NT2/D1 (cell line): ENCODE results near the gene PERCC1.

Source experiments
- DNase-seq: peaks from one replicate; pipeline ENCODE4 v3.0.0-alpha.2; 2011; ENCODE audit warnings: low read depth, low spot score
- H3K27me3 ChIP-seq: 2 replicates; pipeline ENCODE4 v1.6.0; 2011; ENCODE audit warnings: mild to moderate bottlenecking; ENCODE audit not compliant: insufficient read length, insufficient read depth
- H3K36me3 ChIP-seq: 2 replicates; pipeline ENCODE4 v1.6.1; 2011; ENCODE audit warnings: mild to moderate bottlenecking, low read length, mixed read lengths; ENCODE audit not compliant: insufficient read depth, insufficient read length
- H3K4me1 ChIP-seq: 2 replicates; pipeline ENCODE4 v1.5.1; 2011; ENCODE audit not compliant: insufficient read depth, insufficient read length
- H3K4me3 ChIP-seq: 2 replicates; pipeline ENCODE4 v1.5.1; 2011; ENCODE audit warnings: low read depth; ENCODE audit not compliant: insufficient read length
- H3K9ac ChIP-seq: 2 replicates; pipeline ENCODE4 v1.6.0; 2011; ENCODE audit warnings: low read depth; ENCODE audit not compliant: insufficient read length
- H3K9me3 ChIP-seq: 2 replicates; pipeline ENCODE4 v1.5.1; 2011; ENCODE audit warnings: mild to moderate bottlenecking, low read length; ENCODE audit not compliant: insufficient read depth
- SUZ12 ChIP-seq: IDR thresholded peaks from 2 replicates; pipeline ENCODE4 v1.6.1; 2011; ENCODE audit not compliant: insufficient read length, insufficient read depth; ENCODE audit errors: extremely low read depth
- YY1 ChIP-seq: IDR thresholded peaks from 2 replicates; pipeline ENCODE4 v1.6.1; 2011; ENCODE audit not compliant: insufficient read length, insufficient read depth
- ZNF274 ChIP-seq: IDR thresholded peaks from 2 replicates; pipeline ENCODE4 v1.6.1; 2011; ENCODE audit warnings: mild to moderate bottlenecking, low read depth, low read length

PERCC1 gene

DNA sequence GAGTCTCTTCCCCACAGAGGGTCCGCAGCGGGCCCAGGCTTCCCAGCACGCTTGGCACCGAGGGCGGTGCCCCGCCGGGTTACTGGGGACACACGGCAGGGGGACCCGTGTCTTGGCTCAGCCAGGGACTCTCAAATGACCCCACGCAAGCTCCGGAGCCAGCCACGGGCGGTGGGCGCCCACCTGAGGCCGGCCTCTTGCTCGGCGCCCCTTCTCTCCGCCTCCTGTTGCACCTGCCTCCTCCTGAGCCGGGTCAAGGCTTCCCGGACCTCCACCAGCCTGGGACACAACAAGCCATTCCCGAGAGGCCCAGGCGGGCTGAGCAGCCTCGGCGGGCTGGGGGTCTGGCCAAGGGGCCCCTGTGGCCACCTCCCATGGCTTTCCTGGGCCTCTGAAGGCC, 11.8 kb downstream of the PERCC1 start:
- TF ChIP-seq YY1, result no peak
- TF ChIP-seq SUZ12, result no peak
- Histone ChIP-seq H3K27me3 (no peaks in the 10 kb centered on the region), H3K9ac (no peak overlapping the region), H3K9me3 (no peaks in the 10 kb centered on the region), H3K4me3 (no peak overlapping the region), H3K36me3 (peaks cover 23% of the 10 kb centered on the region), H3K4me1 (peaks cover 4% of the 10 kb centered on the region)
- DNase-seq, result no peak

DNA sequence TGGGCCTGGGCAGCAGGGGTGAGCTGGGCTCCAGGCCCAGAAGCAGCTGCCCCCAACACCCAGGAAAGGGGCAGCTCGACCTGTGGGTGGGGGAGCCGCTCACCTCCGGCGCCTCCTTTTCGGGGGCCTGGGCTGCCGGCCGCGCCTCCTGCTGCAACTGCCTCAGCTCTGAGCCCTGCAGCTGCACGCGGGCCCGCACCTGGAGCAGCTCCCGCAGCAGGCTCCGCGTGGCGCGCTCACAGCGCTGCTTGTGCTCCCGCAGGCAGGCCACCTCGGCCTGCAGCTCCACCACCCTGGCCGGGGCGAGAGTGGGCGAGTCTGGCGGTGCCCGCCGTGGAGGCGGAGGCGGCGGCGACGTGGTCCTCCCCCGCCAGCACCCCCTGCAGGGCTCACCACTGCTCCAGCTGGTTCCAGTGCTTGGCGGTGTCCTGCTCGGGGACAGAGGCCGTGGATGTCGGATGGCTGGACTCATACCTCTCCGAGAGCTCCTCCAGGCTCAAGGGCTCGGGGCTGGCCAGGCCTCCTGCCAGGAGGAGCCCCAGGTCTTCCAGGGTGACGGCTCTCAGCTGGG, 12.6 kb downstream of the PERCC1 start:
- Histone ChIP-seq H3K9me3 (no peaks in the 10 kb centered on the region), H3K27me3 (no peaks in the 10 kb centered on the region), H3K4me3 (no peak overlapping the region), H3K9ac (no peak overlapping the region), H3K36me3 (peaks cover 31% of the 10 kb centered on the region), H3K4me1 (peaks cover 4% of the 10 kb centered on the region)
- DNase-seq, result no peak
- TF ChIP-seq SUZ12 (no peak), ZNF274 (no peak), YY1 (no peak)

DNA sequence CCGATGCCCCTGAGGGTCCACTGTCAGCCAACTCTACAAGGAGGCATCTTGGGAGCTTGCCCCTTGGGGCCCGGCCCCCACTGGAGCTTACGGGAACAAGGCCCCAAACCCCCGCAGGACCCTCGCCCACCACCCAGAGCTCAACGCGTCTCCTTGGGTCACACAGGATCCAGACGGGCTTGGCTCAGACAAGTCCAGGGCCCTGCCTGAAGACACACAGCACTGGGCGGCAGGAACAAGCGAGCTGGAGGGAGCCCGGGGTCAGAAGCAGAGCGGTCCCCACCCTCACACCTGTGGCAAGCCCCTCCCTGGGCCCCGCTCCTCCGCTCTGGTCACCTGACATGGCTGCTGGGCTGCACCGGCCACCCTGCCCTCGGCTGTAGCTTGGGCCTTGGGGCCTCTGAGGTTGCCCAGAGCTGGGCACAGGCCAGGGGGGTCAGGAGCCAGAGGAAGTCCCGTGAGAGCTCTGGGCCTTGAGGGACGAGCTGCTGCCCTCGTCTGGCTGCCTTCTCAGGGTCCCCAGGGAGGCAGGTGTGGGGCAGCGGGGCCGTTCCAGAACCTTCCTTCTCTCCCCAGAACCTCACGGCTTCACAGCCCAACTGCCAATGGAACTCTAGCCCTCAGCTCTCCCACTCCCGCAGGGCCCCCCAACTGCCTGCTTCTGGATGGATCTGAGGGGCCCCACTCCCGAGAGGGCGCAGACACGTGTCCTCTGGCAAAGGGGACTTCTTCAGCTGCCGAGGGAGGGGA, 13.3 kb downstream of the PERCC1 start, which contains the start of gene CCDC154:
Gene CCDC154 (minus strand): TSS at position 577 of the 750 bp plus-strand sequence. CDS start 234 bp downstream, at position 343.
- peaks cover 4% of the 10 kb centered on the region for H3K4me1 ChIP-seq
- H3K36me3 ChIP-seq, result peaks cover 37% of the 10 kb centered on the region
- no peak within 1 kb of the TSS for H3K9ac ChIP-seq

DNA sequence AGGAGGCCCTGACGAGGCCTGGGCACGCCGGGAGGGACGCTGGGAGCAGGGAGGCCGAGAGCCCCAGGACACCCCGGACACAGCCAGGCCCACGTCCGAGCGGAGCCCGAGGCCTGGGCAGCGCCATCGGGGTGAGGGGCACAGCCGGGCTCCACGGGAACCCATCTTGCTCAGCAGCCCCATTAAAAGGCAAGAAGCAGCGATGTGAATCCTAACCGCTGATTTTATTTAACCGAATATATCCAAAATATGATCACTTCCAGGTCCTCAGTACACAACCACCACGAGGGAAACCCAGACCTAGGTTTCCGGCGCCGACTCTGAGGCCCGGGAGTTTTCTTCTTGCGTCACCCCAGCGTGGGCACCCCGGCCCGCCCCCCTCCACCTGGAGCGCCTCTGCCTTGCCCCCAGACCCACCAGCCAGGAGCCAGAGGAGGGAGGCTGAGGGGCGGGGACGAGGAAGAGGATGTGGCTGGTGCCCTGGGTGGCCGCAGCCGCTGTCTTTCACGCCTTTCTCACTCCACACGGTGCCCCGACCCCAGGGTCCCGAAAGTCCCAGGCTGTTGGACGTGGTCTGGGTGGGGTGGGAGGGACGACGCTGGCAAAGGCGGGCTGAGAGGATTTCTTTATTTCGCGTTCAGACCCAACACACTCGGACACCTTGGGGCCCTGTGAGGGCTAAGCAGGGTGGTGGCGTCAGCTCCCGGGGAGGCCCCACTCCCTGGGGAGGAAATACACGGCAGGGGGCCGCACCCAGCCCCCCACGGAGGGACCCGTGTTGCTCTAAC, 14.0 kb downstream of the PERCC1 start:
- Histone ChIP-seq H3K9ac (no peak overlapping the region), H3K4me3 (no peak overlapping the region), H3K27me3 (no peaks in the 10 kb centered on the region), H3K36me3 (peaks cover 45% of the 10 kb centered on the region), H3K9me3 (no peaks in the 10 kb centered on the region), H3K4me1 (no peaks in the 10 kb centered on the region)
- no peak for DNase-seq
- no peak for TF ChIP-seq YY1
- TF ChIP-seq SUZ12, result no peak
- no peak for TF ChIP-seq ZNF274

More for the DNA sequence above, 13.3 kb downstream of the PERCC1 start, which contains the start of gene CCDC154:
- H3K4me3 ChIP-seq, result no peak within 1 kb of the TSS
- H3K9me3 ChIP-seq, result no peaks in the 10 kb centered on the region
- DNase-seq, result no peak
- H3K27me3 ChIP-seq, result no peaks in the 10 kb centered on the region
- TF ChIP-seq YY1 (no peak), SUZ12 (no peak), ZNF274 (no peak)

DNA sequence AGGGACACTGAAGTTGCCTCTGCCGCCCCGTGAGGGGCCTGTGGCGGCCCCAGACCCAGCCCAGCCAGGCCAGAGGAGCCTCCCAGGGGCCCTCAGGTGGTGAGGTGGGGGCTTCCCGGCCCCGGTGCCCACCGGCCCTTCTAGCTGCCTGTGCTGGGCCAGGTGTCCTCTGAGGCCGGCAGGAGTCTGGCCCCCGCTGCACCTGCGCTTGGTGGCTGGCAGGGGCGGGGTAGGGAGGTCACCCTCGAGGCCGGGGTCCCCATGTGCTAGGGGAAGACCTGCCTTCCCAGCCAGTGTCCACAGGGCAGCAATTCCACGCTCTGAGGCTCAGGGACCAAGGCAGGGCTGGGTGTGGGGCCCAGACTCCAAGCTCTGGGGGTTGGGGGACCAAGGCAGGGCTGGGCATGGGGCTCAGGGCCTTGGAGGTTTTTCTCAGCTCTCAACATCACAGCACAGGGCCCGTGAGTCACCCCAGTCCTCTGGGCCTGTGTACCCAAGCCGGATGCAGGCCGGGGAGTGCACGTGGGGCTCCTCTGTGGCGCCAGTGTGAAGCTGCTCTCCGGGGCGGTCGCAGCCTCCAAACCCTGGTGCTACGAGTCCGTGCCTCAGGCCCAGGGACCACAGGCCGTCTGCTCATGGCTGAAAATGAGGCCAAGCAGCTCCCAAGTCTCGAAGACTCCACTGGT, 14.8 kb downstream of the PERCC1 start:
- peak overlapping the region; percentile 3 for H3K9ac ChIP-seq
- no peaks in the 10 kb centered on the region for H3K9me3 ChIP-seq
- H3K27me3 ChIP-seq, result no peaks in the 10 kb centered on the region
- no peak for TF ChIP-seq YY1
- TF ChIP-seq SUZ12, result no peak
- TF ChIP-seq ZNF274, result no peak
- no peak overlapping the region for H3K4me3 ChIP-seq
- H3K36me3 ChIP-seq, result peaks cover 52% of the 10 kb centered on the region
- no peak for DNase-seq
- no peaks in the 10 kb centered on the region for H3K4me1 ChIP-seq

DNA sequence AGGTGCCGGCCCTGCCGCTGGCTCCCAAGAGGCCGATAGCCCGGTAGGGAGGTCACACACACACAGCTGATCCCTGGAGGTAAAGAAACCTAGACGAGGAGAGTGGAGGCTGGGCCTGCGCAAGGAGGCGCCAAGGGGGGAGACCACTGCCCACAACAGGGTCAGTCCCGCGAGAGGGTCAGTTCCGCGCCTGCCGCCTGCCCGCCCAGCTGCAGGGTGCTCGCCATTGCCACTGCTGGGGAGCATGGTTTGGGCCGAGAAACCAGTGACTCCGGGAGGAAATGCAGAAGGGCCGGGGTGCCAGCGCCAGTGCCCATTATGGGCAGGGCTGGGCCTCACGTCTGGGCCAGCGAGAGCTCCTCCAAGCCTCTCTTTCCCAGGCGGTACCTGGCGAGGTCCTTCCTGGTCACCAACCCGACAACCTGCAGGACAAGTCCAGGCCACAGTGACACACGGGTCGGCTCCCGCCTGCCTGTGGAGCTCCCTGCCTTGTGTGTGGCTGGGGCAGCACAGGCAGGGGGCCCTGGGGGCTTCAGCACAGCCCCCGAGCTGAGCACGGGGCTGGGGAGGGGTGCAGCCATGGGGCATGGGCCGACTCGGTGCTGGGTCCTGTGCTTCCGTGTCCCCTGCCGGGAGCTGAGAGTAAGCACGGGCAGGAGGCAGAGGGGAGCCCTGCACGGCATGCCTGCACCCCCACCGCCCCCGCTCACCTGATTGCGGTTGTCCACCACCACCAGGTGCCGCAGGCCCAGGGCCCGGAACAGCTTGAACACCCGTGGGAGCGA, 15.6 kb downstream of the PERCC1 start:
- Histone ChIP-seq H3K4me3 (no peak overlapping the region), H3K4me1 (no peaks in the 10 kb centered on the region), H3K9me3 (no peaks in the 10 kb centered on the region), H3K27me3 (no peaks in the 10 kb centered on the region), H3K36me3 (peaks cover 61% of the 10 kb centered on the region), H3K9ac (peak overlapping the region; percentile 3)
- DNase-seq, result no peak
- no peak for TF ChIP-seq SUZ12
- no peak for TF ChIP-seq YY1
- no peak for TF ChIP-seq ZNF274
